GM18499 (cell line): Measurements from ENCODE around the gene SLC12A4.
"Not testable (repeated sequence)": the region's sequence is repeated elsewhere in the genome, so short reads cannot be mapped to it uniquely, and the experiment has no call there.

Experiments used
- ATAC-seq: cut with Tn5 transposase; IDR thresholded peaks from one replicate; pipeline ENCODE4 v1.9.1; 2021; ENCODE audit warnings: moderate number of reproducible peaks; ENCODE audit not compliant: insufficient read depth, unreplicated experiment

Gene SLC12A4

DNA sequence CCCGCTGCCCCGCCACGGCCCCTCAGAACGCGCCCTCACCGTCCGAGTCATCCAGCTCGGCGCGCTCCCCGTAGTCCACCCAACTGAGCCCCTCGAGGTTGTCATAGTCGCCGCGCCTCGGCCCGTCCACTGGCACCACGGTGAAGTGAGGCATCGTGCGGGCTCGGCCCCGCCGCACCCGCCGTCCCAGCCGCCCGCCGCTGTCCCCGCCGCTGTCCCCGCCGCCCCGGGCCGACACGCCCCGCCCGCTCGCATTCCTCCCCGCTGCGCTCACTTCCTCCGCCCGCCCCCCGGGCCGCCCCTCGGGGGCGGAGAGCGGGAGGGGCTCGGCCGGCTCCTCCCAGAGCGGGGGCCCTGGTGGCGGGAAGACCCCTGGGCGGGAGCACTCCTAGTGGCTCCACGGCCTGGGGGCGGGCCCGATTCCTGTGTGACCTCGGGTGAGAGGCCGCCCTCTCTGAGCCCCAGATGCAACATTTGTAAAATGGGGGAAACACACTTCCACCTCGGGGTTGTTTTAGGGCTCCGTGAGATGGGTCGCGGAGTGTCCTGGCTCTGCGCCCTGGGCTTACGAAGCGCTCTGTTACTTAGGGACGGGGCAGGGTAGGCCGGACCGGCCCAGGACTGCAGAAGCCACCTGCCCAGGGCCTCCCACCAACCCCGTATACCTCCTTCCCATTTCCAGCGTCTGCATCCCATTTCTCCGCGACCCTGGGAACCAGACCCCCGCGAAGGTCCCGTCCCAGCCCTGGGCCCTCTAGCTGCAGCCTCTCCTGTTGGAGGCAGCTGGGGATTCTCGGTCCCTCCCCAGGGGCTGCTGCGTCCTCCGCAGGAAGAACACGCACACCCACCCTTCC lies at the start of gene SLC12A4:
Gene SLC12A4, minus strand, starts transcription at position 238 of the 854 bp plus-strand sequence. Its CDS starts 84 bp downstream, at position 154.
- ATAC-seq, result no peak

DNA sequence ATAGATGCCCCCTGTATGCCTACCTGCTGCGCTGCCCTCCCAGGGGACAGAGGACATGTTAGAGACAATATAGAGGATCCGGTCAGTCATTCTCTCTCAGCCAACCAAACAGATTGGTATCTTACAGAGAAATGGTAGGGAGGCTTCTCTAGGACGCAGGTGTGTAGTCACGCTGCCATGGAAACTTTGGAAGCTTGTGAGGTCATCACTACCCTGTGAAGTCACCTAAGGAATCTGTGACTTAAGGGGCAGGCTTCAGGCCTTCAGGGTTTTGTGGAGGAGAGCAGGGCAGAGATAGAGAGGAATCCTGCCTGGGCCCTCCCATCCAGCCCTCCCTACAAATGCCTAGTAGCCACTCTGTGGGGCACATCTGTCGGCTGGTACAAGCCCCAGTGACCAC lies 47.2 kb upstream of the SLC12A4 start, which contains the start of gene DPEP2NB:
Gene DPEP2NB, minus strand, starts transcription at position 231 of the 400 bp plus-strand sequence. Its CDS starts 141 bp downstream, at position 90.
- no peak for ATAC-seq

DNA sequence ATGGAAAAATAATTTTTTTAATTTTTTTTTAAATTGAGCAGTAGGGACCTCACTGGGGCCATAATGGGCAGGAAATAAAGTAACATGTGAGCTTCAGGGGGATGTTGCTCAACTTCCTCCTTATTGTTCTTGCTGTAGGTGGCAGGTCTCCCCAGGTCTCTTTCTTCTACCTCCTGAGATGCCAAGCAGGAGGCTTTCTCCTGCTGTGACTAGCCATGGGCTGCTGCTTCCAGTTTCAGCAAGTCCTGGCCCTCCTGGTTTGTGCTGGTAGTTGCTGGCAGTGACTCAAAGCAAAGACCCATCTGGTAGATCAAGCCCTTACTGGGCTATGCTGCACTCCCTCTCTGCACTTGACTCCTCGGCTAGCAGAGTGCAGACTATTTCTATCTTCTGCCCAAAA lies 45.0 kb upstream of the SLC12A4 start:
- ATAC-seq, result no peak

DNA sequence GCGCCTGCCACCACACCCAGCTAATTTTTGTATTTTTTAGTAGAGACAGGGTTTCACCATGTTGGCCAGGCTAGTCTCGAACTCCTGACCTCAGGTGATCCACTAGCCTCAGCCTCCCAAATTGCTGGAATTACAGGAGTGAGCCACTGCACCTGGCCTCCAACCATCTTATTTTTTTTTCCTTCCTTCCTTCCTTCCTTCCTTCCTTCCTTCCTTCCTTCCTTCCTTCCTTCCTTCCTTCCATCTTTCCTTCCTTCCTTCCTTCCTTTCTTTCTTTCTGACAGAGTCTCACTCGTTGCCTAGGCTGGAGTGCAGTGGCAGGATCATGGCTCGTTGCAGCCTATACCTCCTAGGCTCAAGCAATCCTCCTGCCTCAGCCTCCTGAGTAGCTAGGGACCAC lies 41.4 kb upstream of the SLC12A4 start:
- not testable (repeated sequence) for ATAC-seq

DNA sequence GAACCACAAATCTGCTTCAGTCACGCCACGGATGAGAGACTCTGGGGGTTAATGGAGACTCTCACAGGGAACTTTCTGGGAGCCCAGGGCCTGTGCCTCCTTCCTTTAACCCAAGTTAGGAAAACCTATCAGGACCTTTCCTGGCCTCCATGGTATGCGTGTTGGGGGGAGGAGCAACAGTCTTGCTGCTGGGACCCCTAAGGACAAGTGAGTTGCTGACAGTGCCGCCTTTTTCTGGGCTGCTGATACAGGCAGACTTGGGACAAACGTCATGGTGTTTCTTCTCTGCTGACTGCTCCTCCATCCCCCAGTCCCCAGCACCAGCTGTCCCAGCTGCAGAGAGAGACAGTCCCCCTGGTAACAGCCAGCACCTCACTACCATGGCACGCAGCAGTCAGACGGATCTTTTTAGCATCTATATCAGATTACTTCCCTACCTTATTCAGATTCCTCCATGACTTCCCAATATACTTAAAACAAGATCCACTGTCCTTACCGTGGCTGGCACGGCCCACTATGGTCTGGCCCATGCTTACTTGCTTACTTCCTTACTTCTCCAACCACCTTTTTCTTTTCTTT lies 40.8 kb upstream of the SLC12A4 start:
- ATAC-seq, result no peak

DNA sequence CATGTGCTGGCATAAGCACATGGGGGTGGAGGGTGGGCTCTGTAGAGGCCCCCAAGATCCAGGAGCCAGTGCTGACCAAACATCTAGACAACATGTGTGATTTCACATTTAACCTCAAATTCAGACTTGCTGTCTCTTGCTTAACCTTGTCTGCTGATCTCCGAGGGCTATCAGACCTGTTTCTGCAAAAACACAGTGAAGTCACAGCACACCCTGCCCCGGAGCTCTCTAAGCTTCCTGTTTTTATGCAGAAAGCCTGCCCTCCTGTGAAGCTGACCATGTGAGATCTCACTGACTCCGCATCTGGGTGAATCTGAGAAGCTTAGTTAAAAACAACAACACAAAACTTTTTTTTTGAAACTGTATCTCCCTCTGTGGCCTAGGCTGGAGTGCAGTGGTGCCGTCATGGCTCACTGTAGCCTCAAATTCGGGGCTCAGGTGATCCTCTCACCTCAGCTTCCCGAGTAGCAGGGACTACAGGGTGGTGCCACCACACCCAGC lies 37.4 kb upstream of the SLC12A4 start:
- no peak for ATAC-seq

DNA sequence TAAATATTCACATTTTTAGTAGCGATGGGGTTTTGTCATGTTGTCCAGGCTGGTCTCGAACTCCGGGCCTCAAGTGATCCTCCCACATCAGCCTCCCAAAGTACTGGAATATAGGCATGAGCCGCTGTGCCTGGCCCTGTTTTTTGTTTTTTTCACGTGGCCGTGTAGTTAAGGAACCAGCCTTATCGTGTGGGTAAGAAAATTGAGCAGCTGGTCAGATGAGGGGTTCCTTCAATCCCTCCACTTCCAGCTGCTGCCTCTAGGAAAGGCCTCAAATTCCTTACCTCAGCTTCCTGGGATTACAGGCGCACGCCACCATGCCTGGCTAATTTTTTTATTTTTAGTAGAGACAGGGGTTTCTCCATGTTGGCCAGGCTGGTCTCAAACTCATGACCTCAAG lies 36.8 kb upstream of the SLC12A4 start:
- no peak for ATAC-seq

DNA sequence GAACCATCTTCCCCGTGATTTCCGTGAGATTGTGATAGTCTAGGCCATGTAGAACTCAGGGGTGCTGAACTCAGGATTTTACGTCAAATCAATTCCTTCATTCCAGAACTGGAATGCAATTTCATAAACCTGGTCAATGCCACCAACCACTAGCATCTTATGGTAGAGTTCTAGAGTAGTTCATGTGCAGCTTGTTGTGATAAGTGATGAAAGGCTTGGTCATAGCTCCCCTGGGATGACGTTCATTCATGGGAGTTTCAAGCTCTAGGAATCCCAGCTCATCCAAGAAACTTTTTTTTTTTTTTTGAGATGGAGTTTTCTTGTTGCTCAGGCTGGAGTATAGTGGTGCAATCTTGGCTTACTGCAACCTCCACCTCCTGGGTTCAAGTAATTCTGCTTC lies 34.6 kb upstream of the SLC12A4 start:
- no peak for ATAC-seq

DNA sequence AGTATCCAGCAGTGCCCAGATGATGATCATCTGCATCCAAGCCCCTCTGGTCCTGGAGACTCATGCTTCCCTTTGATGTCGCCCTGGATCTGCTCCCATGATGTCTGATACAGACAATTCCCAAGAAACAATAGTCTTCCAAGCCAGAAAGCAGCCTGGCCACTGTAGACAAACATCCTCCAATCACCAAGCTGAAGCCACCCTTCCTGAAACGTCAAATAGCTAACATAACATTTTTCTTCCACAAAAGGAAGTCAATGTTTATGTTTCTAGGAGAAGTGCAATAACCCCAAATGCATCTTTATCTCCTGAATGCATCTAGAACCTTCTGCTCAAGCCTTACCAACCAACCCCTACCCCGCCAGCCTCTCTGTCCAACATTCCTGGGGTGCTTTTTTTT lies 32.0 kb upstream of the SLC12A4 start:
- no peak for ATAC-seq

DNA sequence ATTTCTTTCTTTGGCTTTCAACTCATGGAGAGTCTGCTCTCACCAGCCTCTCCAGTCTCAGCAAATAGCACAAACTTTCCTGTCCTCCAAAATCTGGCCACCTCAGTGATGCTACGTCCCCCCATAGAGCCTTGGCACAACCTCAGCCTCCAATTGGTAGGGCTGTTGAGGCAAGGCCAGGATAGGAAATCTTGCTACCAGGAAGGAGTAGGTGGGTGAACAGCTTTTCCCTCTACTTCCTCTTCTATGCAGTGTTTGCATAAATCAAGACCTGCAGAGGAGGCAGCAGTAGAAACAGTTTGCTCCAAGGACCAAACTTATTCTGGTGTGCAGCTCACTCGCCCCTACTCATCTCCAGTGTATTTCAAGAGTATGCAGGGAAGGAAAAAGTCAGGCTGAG lies 31.5 kb upstream of the SLC12A4 start:
- no peak for ATAC-seq

DNA sequence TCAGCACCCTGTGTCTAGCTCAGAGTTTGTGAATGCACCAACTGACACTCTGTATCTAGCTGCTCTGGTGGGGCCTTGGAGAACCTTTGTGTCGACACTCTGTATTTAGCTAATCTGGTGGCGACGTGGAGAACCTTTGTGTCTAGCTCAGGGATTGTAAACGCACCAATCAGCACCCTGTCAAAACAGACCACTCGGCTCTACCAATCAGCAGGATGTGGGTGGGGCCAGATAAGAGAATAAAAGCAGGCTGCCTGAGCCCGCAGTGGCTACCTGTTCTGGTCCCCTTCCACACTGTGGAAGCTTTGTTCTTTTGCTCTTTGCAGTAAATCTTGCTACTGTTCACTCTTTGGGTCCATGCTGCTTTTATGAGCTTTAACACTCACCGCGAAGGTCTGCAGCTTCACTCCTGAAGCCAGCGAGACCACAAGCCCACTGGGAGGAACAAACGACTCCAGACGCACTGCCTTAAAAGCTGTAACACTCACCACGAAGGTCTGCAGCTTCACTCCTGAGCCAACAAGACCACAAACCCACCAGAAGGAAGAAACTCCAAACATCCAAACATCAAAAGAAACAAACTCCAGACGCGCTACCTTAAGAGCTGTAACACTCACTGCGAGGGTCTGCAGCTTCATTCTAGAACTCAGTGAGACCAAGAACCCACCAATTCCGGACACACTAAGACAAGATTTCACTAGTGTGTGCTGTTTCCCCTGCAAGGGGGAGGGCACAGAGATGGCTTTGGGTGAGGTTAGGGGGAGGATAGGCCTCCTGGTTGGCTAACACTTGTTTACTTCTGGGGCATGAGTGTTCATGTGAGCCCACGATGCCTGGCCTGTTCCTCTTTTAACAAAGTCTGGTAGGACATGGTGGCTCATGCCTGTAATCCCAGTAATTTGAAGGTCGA lies 30.6 kb upstream of the SLC12A4 start, which contains the start of gene DPEP2:
Gene DPEP2, minus strand, starts transcription at position 706 of the 910 bp plus-strand sequence. CDS start 6,272 bp downstream, outside the sequence.
- ATAC-seq, result not testable (repeated sequence)

DNA sequence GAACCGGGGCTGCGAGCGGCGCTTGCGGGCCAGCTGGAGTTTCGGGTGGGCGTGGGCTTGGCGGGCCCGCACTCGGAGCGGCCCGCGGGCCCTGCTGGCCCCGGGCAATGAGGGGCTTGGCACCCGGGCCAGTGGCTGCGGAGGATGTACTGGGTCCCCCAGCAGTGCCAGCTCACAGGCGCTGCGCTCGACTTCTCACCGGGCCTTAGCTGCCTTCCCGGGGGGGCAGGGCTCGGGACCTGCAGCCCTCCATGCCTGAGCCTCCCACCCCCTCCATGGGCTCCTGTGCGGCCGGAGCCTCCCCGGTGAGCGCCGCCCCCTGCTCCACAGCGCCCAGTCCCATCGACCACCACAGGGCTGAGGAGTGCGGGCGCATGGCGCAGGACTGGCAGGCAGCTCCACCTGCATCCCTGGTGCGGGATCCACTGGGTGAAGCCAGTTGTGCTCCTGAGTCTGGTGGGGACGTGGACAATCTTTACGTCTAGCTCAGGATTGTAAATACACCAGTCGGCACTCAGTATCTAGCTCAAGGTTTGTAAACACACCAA lies 29.9 kb upstream of the SLC12A4 start:
- ATAC-seq, result not testable (repeated sequence)

DNA sequence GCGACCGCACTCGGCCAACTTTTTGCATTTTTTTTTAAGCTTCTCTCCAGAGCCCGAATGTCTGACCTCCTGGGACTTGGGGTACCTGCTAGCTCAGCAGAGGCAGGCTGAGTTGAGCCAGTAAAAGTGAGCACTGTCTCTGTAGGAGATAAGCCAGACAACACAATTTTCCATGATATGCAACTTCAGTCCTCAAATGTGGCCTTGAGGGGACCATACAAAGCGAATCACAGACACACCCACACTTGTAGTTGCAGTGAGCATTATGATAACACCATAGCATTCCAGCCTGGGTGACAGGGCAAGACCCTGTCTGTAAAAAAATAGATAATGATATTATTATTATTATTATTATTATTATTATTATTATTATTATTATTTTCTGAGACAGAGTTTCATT lies 28.2 kb upstream of the SLC12A4 start:
- no peak for ATAC-seq

DNA sequence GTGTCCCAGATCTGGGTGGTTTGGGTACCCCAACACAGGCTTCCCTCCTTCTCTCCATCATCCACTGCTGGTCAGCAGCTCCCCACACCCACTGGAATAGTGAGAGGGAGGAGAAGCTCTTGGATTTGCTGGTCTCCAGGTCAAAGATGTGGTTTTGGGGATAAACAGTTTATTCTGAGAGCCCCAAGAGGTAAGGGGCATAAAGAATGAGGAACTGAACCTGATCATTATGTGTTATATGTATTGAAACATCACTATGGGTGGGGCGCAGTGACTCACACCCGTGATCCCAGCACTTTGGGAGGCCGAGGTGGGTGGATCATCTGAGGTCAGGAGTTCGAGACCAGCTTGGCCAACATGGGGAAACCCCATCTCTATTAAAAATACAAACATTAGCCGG lies 27.0 kb upstream of the SLC12A4 start:
- no peak for ATAC-seq

DNA sequence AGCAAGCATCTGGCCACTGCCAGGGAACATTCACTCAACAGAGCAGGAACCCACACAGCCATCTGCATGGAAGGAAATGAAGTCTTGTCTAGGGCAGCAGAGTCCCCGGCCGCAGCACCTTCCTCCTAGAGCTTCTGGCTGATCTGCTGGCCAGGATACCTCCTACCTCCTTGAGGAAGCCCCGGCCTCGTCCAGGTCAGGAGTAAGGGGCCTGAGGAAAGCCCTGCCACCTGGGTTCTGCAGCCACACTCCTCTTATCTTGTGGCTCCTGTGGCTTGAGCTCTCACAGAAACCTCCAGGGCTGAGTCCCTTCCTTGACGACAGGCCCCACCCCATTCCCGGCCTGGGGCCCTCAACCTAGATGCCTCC lies 25.6 kb upstream of the SLC12A4 start:
- not testable (repeated sequence) for ATAC-seq

DNA sequence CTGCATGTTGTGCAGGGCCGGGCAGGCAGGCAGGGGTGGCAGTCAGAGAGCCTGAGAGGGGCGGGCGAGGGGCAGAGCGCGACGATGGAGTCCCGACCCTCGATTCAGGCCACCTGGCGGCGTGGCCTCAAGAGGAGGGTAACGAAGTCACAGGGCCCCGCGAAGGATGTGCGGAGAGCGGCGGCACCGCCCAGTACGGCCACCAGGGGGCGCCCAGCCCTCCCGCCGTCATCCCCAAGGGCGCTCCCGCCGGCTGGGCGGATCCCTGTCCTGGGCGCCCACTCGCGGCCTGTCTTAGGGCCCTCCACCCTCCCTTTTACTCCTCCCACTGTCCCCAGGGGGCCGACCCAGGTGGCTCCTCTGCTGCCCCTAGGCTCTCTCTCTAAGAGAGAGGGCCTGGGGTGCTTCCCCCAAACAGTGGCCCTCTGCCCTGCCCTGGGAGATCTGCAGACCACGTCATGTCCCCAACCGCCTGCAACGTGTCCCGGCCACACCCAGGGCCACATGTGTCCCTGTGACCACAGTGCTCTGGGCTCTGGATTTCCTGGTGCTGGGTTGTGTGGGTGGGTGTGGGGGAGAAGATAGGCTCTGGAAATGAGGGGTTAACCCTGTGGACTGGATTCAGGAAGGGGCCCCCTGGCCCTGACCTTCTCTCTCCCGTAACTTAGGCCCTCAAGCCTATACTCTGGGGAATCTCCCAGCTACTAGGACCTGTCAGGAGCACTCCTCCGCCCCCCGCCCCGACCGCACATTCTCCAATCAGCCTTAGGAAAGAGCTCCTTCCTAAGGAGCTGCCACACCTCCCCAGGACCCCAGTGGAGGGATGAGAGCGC lies 25.0 kb upstream of the SLC12A4 start:
- no peak for ATAC-seq

DNA sequence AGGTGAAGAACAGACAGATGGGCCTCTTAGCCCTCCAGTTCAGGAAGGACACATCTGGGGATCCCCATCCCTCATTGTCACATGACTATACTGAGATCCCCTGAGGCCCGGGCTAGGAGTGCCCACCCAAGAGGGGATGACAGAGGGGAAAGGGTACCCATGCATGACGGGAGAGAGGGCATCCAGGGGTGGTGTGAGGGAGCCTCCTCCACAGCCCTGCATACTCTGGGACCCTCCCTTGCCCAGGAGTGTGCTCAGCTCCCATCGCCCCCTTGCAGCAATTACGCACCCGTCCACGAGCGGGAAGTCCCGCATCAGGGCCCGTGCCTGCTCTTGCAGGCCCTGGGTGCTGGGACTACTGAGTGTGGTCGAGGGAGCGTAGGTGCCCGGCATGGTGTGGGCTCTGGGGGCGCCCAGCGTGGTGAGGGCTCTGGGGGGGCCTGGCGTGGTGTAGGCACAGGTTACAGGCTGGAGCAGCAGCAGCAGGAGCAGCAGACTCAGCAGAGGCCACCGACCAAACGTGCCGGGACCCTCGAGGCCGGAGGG lies 24.3 kb upstream of the SLC12A4 start:
- no peak for ATAC-seq

DNA sequence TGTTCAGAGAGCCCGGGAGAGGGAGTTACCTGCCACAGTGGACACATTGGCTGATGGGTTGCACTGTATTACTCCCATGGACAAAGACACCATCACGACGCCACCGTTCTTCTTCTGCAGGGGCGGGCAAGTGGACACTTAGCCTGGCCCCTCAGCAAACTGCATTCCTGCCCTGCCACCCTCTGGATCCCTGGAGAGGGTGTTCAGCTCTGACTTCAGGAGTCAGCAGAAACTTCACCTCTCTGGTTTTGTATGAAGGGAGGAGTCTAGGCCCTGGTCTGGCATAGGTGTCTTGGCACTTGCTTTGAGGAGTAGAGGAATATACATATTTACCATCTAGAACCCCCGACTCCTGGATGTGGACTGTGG lies 21.6 kb upstream of the SLC12A4 start:
- ATAC-seq, result no peak
